NCI-H526 (cell line): Measurements from ENCODE around the gene MAP3K6.
A peak's percentile ranks its signal among the peaks of the same experiment; 100 is the strongest.
"Not testable (repeated sequence)": the region's sequence is repeated elsewhere in the genome, so short reads cannot be mapped to it uniquely, and the experiment has no call there.

Experiments used
- DNase-seq, 2 experiments: peaks; one replicate each; lab custom pipeline; 2025; lab: John Stamatoyannopoulos, UW

MAP3K6 gene

GRCh38 chr1:27395441-27396195 lies 28.9 kb upstream of the MAP3K6 start:
- peak in 1 of 2 experiments; percentile 73 for DNase-seq

GRCh38 chr1:27394925-27395324 lies 28.2 kb upstream of the MAP3K6 start:
- DNase-seq = no peak

GRCh38 chr1:27394282-27394658 lies 27.5 kb upstream of the MAP3K6 start:
- no peak for DNase-seq

GRCh38 chr1:27393641-27394281 lies 27.0 kb upstream of the MAP3K6 start:
- no peak for DNase-seq

- DNase-seq = peak in 1 of 2 experiments; percentile 15
Observed at GRCh38 chr1:27392778-27393635, 26.2 kb upstream of the MAP3K6 start.

- DNase-seq = peak; percentile 40 to 94
Observed at GRCh38 chr1:27392096-27392777, 25.5 kb upstream of the MAP3K6 start, which contains the start of gene GPR3. Gene GPR3 (plus strand): TSS chr1:27392622. CDS start chr1:27393799, 1,177 bp downstream.

- peak in 1 of 2 experiments; percentile 61 for DNase-seq
Observed at GRCh38 chr1:27391511-27392095, 24.8 kb upstream of the MAP3K6 start.

- peak; percentile 32 to 82 for DNase-seq
Observed at GRCh38 chr1:27388337-27389005, 21.7 kb upstream of the MAP3K6 start.

GRCh38 chr1:27384797-27385196 lies 18.0 kb upstream of the MAP3K6 start:
- not testable (repeated sequence) for DNase-seq

- no peak for DNase-seq
Observed at GRCh38 chr1:27383661-27384060, 16.9 kb upstream of the MAP3K6 start.

GRCh38 chr1:27383039-27383605 lies 16.4 kb upstream of the MAP3K6 start, which contains the start of gene CD164L2:
Gene CD164L2 (minus strand): TSS chr1:27383333. CDS start chr1:27383239, 94 bp downstream.
- peak in 1 of 2 experiments; percentile 78 for DNase-seq

GRCh38 chr1:27381969-27382762 lies 15.4 kb upstream of the MAP3K6 start:
- DNase-seq = no peak

- no peak for DNase-seq
Observed at GRCh38 chr1:27380766-27381733, 14.3 kb upstream of the MAP3K6 start.

- DNase-seq = no peak
Observed at GRCh38 chr1:27380224-27380623, 13.5 kb upstream of the MAP3K6 start.

- no peak for DNase-seq
Observed at GRCh38 chr1:27379564-27380122, 12.9 kb upstream of the MAP3K6 start.

- no peak for DNase-seq
Observed at GRCh38 chr1:27377760-27378495, 11.2 kb upstream of the MAP3K6 start.

GRCh38 chr1:27374362-27375086 lies 7.8 kb upstream of the MAP3K6 start, which contains the start of gene FCN3:
Gene FCN3 (minus strand): TSS chr1:27374824. CDS start chr1:27374818, 6 bp downstream.
- DNase-seq = peak; percentile 68 to 86
